GM20000 (cell line): ENCODE data around the gene NSD2.

Experiments
- DNase-seq: peaks from one replicate; pipeline ENCODE4 v3.0.0; 2012; ENCODE audit warnings: low spot score
- TF ChIP-seq, protein P1 (sequence below): IDR thresholded peaks from 2 replicates; pipeline ENCODE4 v1.5.1; 2012; ENCODE audit warnings: mild to moderate bottlenecking, control low read depth; ENCODE audit errors: extremely low read depth, missing control alignments

The NSD2 gene

DNA sequence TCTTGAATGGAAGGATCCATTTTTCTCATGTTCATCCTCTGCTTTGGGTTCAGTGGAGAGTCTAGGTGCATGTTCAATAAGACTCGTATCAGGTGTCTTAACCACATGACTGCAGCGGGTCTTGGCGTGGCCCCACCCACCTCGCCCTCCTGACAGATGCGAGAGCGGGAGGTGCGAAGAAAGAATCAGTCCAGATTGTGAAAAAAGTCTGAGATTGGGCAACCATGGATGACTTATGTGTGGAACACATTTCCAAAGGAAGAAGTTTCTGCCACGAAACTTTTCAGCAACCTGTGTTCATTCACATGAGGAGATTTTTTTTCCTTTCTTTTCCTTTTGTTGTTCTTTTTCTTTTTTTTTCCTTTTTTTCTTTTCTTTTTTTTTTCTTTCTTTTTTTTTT is 66.8 kb downstream of the NSD2 start:
- TF ChIP-seq, protein P1, sequence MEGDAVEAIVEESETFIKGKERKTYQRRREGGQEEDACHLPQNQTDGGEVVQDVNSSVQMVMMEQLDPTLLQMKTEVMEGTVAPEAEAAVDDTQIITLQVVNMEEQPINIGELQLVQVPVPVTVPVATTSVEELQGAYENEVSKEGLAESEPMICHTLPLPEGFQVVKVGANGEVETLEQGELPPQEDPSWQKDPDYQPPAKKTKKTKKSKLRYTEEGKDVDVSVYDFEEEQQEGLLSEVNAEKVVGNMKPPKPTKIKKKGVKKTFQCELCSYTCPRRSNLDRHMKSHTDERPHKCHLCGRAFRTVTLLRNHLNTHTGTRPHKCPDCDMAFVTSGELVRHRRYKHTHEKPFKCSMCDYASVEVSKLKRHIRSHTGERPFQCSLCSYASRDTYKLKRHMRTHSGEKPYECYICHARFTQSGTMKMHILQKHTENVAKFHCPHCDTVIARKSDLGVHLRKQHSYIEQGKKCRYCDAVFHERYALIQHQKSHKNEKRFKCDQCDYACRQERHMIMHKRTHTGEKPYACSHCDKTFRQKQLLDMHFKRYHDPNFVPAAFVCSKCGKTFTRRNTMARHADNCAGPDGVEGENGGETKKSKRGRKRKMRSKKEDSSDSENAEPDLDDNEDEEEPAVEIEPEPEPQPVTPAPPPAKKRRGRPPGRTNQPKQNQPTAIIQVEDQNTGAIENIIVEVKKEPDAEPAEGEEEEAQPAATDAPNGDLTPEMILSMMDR, result no peak
- DNase-seq, result no peak

DNA sequence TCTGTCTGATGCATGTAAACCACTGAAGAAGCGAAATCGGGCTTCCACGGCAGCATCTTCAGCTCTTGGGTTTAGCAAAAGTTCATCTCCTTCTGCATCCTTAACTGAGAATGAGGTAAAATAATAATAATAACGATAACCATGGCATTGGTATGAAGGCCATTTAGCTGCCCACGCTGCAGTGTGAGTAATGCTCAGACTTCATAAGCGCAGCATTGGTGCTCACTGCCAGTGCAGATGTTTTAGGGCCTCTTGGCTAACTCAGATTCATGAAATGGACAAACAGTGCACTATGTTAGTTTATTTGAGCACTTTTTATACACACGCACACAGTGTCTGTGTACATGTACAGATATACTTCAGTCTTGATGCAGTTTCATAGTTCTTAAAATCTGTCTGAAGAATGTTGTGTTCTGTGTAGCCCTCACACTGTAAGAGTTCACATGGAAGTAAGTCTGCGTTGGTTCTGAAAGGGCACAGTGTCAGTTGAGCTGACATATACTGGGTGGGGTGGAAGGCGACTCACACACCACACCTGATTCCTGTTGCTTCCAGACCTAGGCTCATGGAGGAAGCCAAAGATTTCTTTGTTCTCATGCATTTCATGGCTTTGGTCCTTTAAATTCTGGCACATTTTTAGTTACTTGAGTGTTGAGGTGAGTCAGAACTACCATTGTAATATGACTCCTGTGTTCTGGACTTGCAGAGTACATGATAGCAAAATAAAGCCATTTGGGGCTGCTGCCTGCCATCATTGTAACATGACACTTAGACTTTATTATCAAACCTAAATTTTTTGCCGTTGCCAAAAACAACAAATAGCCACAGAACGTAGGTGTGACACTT is 68.7 kb downstream of the NSD2 start:
- no peak for DNase-seq
- TF ChIP-seq, protein P1, result no peak

DNA sequence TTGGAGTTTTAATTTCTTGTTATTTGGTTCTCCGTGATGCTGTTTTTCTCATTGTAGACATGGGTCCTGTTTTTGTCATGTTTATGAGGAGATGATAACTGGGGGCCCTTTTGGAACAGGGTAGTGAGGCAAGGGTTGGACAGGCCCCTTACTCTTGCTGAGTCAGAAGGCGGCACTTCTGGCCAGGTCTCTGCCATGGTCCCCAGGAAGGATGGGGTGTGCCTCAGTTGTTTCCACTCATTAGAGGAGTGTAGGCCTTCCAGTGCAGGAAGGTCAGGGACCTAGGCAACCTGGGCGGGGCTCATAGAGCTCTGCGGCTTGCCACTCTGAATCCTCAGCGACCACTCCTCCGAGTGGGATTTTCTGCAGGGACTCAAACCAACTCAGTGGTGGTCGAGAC is 69.4 kb downstream of the NSD2 start:
- TF ChIP-seq, protein P1, result no peak
- no peak for DNase-seq

DNA sequence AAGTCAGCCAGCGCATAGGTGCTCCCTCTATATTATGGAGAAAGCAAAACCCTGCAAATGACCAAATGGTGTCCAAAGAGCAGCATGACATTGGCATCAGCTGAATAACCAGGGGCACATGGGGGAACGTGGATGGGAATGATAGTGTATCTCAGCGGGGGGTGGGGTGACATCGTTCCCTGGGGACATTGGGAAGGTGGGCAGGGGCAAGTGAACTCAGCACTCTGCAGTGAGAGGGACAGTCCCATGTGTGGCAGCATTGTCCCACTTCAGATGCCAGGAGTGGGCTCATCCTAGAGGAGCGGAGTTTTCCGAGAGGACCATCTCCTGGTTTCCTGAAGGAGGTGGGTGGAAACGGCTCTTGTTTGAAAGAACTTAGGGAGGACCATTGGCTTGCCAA is 72.7 kb downstream of the NSD2 start:
- TF ChIP-seq, protein P1, result no peak
- no peak for DNase-seq

DNA sequence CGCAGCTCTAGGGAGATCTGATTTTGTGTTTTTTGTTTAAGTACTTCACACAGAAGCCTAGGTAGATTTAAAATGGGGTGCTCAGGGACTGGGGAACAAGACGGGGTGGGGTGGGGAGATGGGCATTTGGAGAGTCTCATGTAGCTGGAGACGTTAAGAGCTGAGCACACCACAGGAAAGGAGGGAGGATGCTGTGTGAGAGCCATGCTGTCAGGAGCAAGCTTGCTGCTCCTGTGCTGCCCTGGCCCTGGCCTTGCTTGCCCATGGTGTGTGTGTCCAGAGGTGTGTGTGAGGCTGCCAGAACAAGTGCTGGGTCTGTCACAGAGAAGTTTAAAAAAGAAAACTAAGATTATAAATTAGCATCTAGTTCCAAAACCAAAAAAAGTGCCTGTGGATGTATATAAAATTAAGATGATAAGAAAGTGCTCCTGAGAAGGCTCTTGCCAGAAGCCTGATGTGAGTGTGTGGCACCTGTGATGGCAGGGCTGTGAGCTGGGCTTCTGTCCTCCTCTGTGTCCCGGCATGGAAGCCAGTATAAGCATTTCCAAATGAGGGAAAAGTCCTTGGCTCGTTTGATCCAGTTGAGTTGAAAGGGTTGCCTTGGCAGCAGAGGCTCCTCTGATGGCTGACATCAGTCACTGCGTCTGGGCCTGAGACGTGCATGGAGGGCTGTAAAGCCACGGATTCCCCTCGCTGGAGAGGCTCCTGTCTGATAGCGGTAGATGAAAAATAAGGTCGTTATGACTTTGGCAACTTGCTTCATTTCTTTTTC is 74.1 kb downstream of the NSD2 start:
- no peak for DNase-seq
- TF ChIP-seq, protein P1, result no peak

DNA sequence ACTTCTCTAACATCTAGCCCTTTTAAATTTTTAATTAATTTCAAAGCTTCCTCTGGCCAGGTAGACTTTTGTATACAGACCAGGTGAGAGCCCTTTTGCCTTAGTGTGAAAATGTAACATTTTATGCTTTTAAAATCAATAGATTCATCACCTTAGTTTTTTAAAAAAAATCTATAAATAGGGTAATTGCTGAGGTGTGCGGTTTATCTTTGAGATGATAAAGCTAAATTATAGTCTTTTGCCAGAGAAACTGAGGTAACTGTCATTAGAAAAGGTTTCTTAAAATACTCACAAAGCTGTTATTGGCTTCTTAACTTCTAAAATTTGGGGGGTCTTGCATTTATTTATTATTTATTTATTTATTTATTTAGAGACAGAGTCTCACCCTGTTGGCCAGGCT is 74.7 kb downstream of the NSD2 start:
- TF ChIP-seq, protein P1, result no peak
- DNase-seq, result no peak

DNA sequence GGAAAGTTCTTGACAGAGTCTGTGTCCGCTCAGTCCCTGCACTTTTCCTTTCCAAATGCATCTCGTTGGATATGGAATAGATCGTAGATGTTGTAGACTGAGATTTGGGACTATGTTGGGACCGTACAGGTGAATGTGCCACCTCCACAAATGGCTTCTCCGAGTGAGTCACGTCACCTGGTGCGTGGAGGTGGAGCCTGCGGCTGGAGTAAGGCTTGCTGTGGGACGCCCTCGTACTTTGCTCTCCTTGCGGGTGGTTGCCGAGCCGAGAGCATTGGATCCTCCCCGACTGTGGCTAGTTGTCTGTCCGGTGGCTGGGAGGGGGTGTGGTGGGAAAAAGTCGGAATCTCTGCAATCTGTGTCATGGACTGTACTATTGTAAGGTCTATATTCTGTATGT is 77.0 kb downstream of the NSD2 start:
- DNase-seq, result no peak
- TF ChIP-seq, protein P1, result no peak
